Activated gamma-delta T cell (primary cell): ENCODE data around the gene RDX.
"Not testable (repeated sequence)": the region's sequence is repeated elsewhere in the genome, so short reads cannot be mapped to it uniquely, and the experiment has no call there.

Source experiments
- DNase-seq: peaks from one replicate; lab custom pipeline; 2025; lab: John Stamatoyannopoulos, UW

RDX gene

GRCh38 chr11:110272919-110273318 is 23.5 kb downstream of the RDX start:
- no peak for DNase-seq

GRCh38 chr11:110269996-110270395 is 26.4 kb downstream of the RDX start:
- DNase-seq: no peak

- no peak for DNase-seq
Observed at GRCh38 chr11:110268441-110268840, 28.0 kb downstream of the RDX start.

- DNase-seq: no peak
Observed at GRCh38 chr11:110262072-110262403, 34.4 kb downstream of the RDX start.

GRCh38 chr11:110261195-110262071 is 35.0 kb downstream of the RDX start:
- DNase-seq: no peak

GRCh38 chr11:110253525-110253924 is 42.9 kb downstream of the RDX start:
- DNase-seq: no peak

- no peak for DNase-seq
Observed at GRCh38 chr11:110251836-110252235, 44.6 kb downstream of the RDX start.

- DNase-seq: no peak
Observed at GRCh38 chr11:110250168-110250567, 46.2 kb downstream of the RDX start.

GRCh38 chr11:110249766-110250165 is 46.6 kb downstream of the RDX start:
- no peak for DNase-seq

- no peak for DNase-seq
Observed at GRCh38 chr11:110249066-110249465, 47.3 kb downstream of the RDX start.

GRCh38 chr11:110243791-110244190 is 52.6 kb downstream of the RDX start:
- no peak for DNase-seq

GRCh38 chr11:110242746-110243145 is 53.7 kb downstream of the RDX start:
- no peak for DNase-seq

GRCh38 chr11:110242188-110242587 is 54.2 kb downstream of the RDX start:
- DNase-seq: no peak

- no peak for DNase-seq
Observed at GRCh38 chr11:110235966-110236365, 60.4 kb downstream of the RDX start.

- DNase-seq: no peak
Observed at GRCh38 chr11:110230377-110230776, 66.0 kb downstream of the RDX start.

GRCh38 chr11:110219006-110219785 is 77.2 kb downstream of the RDX start:
- DNase-seq: no peak

GRCh38 chr11:110217936-110218335 is 78.5 kb downstream of the RDX start:
- DNase-seq: no peak

- no peak for DNase-seq
Observed at GRCh38 chr11:110217223-110217877, 79.1 kb downstream of the RDX start.

- DNase-seq: not testable (repeated sequence)
Observed at GRCh38 chr11:110209313-110209694, 87.1 kb downstream of the RDX start.

GRCh38 chr11:110208678-110209312 is 87.6 kb downstream of the RDX start:
- DNase-seq: not testable (repeated sequence)

GRCh38 chr11:110207123-110207522 is 89.3 kb downstream of the RDX start:
- no peak for DNase-seq

GRCh38 chr11:110200836-110201235 is 95.6 kb downstream of the RDX start:
- DNase-seq: no peak
